SH-SY5Y (cell line): ENCODE measurements around the gene CSTPP1.

Source experiments
- GATA2 ChIP-seq: IDR thresholded peaks from 2 replicates; pipeline ENCODE4 v1.6.1; 2011; ENCODE audit warnings: mild to moderate bottlenecking, low read depth, low read length
- GATA3 ChIP-seq: IDR thresholded peaks from 2 replicates; pipeline ENCODE4 v1.6.1; 2011; ENCODE audit warnings: low read depth, mild to moderate bottlenecking, low read length, moderate library complexity

GRCh38 chr11:46967962-46968361, 31.4 kb downstream of the CSTPP1 start:
- TF ChIP-seq GATA2 (no peak), GATA3 (no peak)
